Activated CD8-positive, alpha-beta memory T cell treated with anti-CD3 and anti-CD28 coated beads, Interleukin-2, amount 10 ng/mL, durations not matched to agents 7 days and 5 days (primary cell): Measurements from ENCODE around the gene CTDSPL. TPM values are rescaled to one million over a fixed set of nuclear protein-coding genes. Genes with fewer than 3 reads are reported as not detected.

Experiments
- ATAC-seq: fragments of 150-1000 bp; cut with Tn5 transposase; one replicate; pipeline ENCODE4 v1.10.0; 2021; ENCODE audit warnings: moderate library complexity
- CTCF ChIA-PET: fragments of 350-600 bp; sonication (Branson Sonifier 250); formaldehyde crosslinking; loops from one replicate; lab custom pipeline; 2021; ENCODE audit warnings: antibody characterized with exemption; lab: Charles Lee
- DNase-seq: peaks from one replicate; pipeline ENCODE4 v3.0.0-alpha.2; 2020
- H3K27ac Mint-ChIP-seq: one replicate; pipeline ENCODE4 v1.8.0; 2021; ENCODE audit warnings: mild to moderate bottlenecking, mixed read lengths
- H3K27me3 Mint-ChIP-seq: one replicate; pipeline ENCODE4 v1.8.0; 2021; ENCODE audit warnings: mixed read lengths
- H3K36me3 Mint-ChIP-seq: one replicate; pipeline ENCODE4 v1.8.0; 2021; ENCODE audit warnings: mild to moderate bottlenecking, mixed read lengths
- H3K4me1 Mint-ChIP-seq: one replicate; pipeline ENCODE4 v1.8.0; 2021; ENCODE audit warnings: mixed read lengths
- H3K4me3 Mint-ChIP-seq: one replicate; pipeline ENCODE4 v1.8.0; 2021; ENCODE audit warnings: mild to moderate bottlenecking, moderate library complexity, mixed read lengths
- H3K9me3 Mint-ChIP-seq: one replicate; pipeline ENCODE4 v1.8.0; 2022; ENCODE audit warnings: low read depth, mixed read lengths
- total RNA-seq, 2 experiments: library from RNA; stranded (reverse); gene quantifications; one replicate each; pipeline ENCODE4 v1.2.3, GENCODE V29; 2021

The CTDSPL gene
- total RNA-seq, 2 experiments from 2014 or later, result 4.7 to 8.5 TPM

- CTCF ChIA-PET, result interaction anchor here (0.6 to 2.1 kb wide), 10 partner anchors 10 to 481 kb away, joined by 3 to 25 read pairs (median 4); partner anchors contain the start of gene DLEC1
- Mint-ChIP-seq H3K27ac (peak overlapping the region; percentile 37), H3K36me3 (peaks cover 6% of the 10 kb centered on the region), H3K4me3 (no peak overlapping the region), H3K9me3 (no peaks in the 10 kb centered on the region), H3K4me1 (peaks cover 15% of the 10 kb centered on the region), H3K27me3 (no peaks in the 10 kb centered on the region)
- peak; percentile 75 for ATAC-seq
- DNase-seq, result peak; percentile 79
Measured at GRCh38 chr3:38004415-38005075, 142.9 kb downstream of the CTDSPL start.

GRCh38 chr3:38005076-38006020 lies 143.7 kb downstream of the CTDSPL start:
- Mint-ChIP-seq H3K27me3 (no peaks in the 10 kb centered on the region), H3K4me3 (no peak overlapping the region), H3K9me3 (no peaks in the 10 kb centered on the region), H3K27ac (peak overlapping the region; percentile 37), H3K4me1 (peaks cover 14% of the 10 kb centered on the region), H3K36me3 (peaks cover 4% of the 10 kb centered on the region)
- CTCF ChIA-PET, result interaction anchor here (1.0 to 1.4 kb wide), 2 partner anchors 18 to 34 kb away, joined by 3 to 4 read pairs; partner anchors contain the start of gene DLEC1
- no peak for DNase-seq
- no peak for ATAC-seq

GRCh38 chr3:38006031-38006430 lies 144.4 kb downstream of the CTDSPL start:
- no peak for ATAC-seq
- Mint-ChIP-seq H3K4me1 (peaks cover 14% of the 10 kb centered on the region), H3K27ac (no peak overlapping the region), H3K36me3 (peaks cover 4% of the 10 kb centered on the region), H3K27me3 (no peaks in the 10 kb centered on the region), H3K4me3 (no peak overlapping the region), H3K9me3 (no peaks in the 10 kb centered on the region)
- no peak for DNase-seq
- CTCF ChIA-PET, result interaction anchor here (1.4 kb wide), 1 partner anchor 17 kb away, joined by 4 read pairs; no protein-coding TSS in a partner anchor

GRCh38 chr3:38006445-38006995 lies 144.8 kb downstream of the CTDSPL start:
- Mint-ChIP-seq H3K4me3 (no peak overlapping the region), H3K27me3 (no peaks in the 10 kb centered on the region), H3K9me3 (no peaks in the 10 kb centered on the region), H3K27ac (no peak overlapping the region), H3K36me3 (peaks cover 4% of the 10 kb centered on the region), H3K4me1 (peaks cover 14% of the 10 kb centered on the region)
- no peak for DNase-seq
- CTCF ChIA-PET, result interaction anchor here (1.6 kb wide), 1 partner anchor 33 kb away, joined by 5 read pairs; the partner anchor contains the start of gene DLEC1
- ATAC-seq, result no peak

- CTCF ChIA-PET, result interaction anchor here (1.6 kb wide), 1 partner anchor 32 kb away, joined by 5 read pairs; the partner anchor contains the start of gene DLEC1
- no peaks in the 10 kb centered on the region for H3K27me3 Mint-ChIP-seq
- DNase-seq, result no peak
- peaks cover 4% of the 10 kb centered on the region for H3K36me3 Mint-ChIP-seq
- no peaks in the 10 kb centered on the region for H3K9me3 Mint-ChIP-seq
- H3K27ac Mint-ChIP-seq, result no peak overlapping the region
- no peak overlapping the region for H3K4me3 Mint-ChIP-seq
- no peak for ATAC-seq
- H3K4me1 Mint-ChIP-seq, result peaks cover 14% of the 10 kb centered on the region
Measured at GRCh38 chr3:38007754-38008090, 146.0 kb downstream of the CTDSPL start.

- ATAC-seq (no peak), DNase-seq (no peak)
- CTCF ChIA-PET, result no interaction called here
- H3K9me3 Mint-ChIP-seq, result no peaks in the 10 kb centered on the region
- H3K4me3 Mint-ChIP-seq, result no peak overlapping the region
- peaks cover 12% of the 10 kb centered on the region for H3K4me1 Mint-ChIP-seq
- no peaks in the 10 kb centered on the region for H3K27me3 Mint-ChIP-seq
- H3K36me3 Mint-ChIP-seq, result peaks cover 4% of the 10 kb centered on the region
- H3K27ac Mint-ChIP-seq, result no peak overlapping the region
Measured at GRCh38 chr3:38008191-38008701, 146.6 kb downstream of the CTDSPL start.

GRCh38 chr3:38008971-38009580 lies 147.4 kb downstream of the CTDSPL start:
- ATAC-seq (no peak), DNase-seq (no peak)
- H3K9me3 Mint-ChIP-seq, result no peaks in the 10 kb centered on the region
- H3K4me1 Mint-ChIP-seq, result peaks cover 9% of the 10 kb centered on the region
- no peaks in the 10 kb centered on the region for H3K27me3 Mint-ChIP-seq
- H3K36me3 Mint-ChIP-seq, result peaks cover 2% of the 10 kb centered on the region
- no peak overlapping the region for H3K27ac Mint-ChIP-seq
- CTCF ChIA-PET, result interaction anchor here (0.7 to 1.4 kb wide), 2 partner anchors 12 to 13 kb away, joined by 3 to 4 read pairs; no protein-coding TSS in a partner anchor
- no peak overlapping the region for H3K4me3 Mint-ChIP-seq

- no peak for ATAC-seq
- no peak overlapping the region for H3K4me3 Mint-ChIP-seq
- peaks cover 5% of the 10 kb centered on the region for H3K36me3 Mint-ChIP-seq
- H3K27ac Mint-ChIP-seq, result no peak overlapping the region
- H3K9me3 Mint-ChIP-seq, result no peaks in the 10 kb centered on the region
- peaks cover under 1% of the 10 kb centered on the region for H3K4me1 Mint-ChIP-seq
- H3K27me3 Mint-ChIP-seq, result no peaks in the 10 kb centered on the region
- DNase-seq, result no peak
- CTCF ChIA-PET, result interaction anchor here (1.4 kb wide), 1 partner anchor 12 kb away, joined by 4 read pairs; no protein-coding TSS in a partner anchor
Measured at GRCh38 chr3:38009807-38010591, 148.3 kb downstream of the CTDSPL start.

- Mint-ChIP-seq H3K9me3 (no peaks in the 10 kb centered on the region), H3K4me3 (no peak overlapping the region), H3K36me3 (peaks cover 14% of the 10 kb centered on the region), H3K27me3 (no peaks in the 10 kb centered on the region), H3K27ac (no peak overlapping the region), H3K4me1 (no peaks in the 10 kb centered on the region)
- ATAC-seq (no peak), DNase-seq (no peak)
- CTCF ChIA-PET, result interaction anchor here (1.7 kb wide), 1 partner anchor 8 kb away, joined by 4 read pairs; no protein-coding TSS in a partner anchor
Measured at GRCh38 chr3:38011111-38011510, 149.4 kb downstream of the CTDSPL start.

- CTCF ChIA-PET, result interaction anchor here (1.1 to 3.7 kb wide), 3 partner anchors 12 to 161 kb away, joined by 3 to 15 read pairs (median 3); no protein-coding TSS in a partner anchor
- Mint-ChIP-seq H3K4me1 (no peaks in the 10 kb centered on the region), H3K27me3 (no peaks in the 10 kb centered on the region), H3K4me3 (no peak overlapping the region), H3K27ac (no peak overlapping the region), H3K9me3 (no peaks in the 10 kb centered on the region), H3K36me3 (peaks cover 27% of the 10 kb centered on the region)
- DNase-seq (no peak), ATAC-seq (no peak)
Measured at GRCh38 chr3:38015485-38015884, 153.8 kb downstream of the CTDSPL start.

- Mint-ChIP-seq H3K27ac (no peak overlapping the region), H3K4me1 (no peaks in the 10 kb centered on the region), H3K4me3 (no peak overlapping the region), H3K27me3 (no peaks in the 10 kb centered on the region), H3K9me3 (no peaks in the 10 kb centered on the region), H3K36me3 (peaks cover 27% of the 10 kb centered on the region)
- DNase-seq (no peak), ATAC-seq (no peak)
- CTCF ChIA-PET, result interaction anchor here (1.1 to 3.7 kb wide), 3 partner anchors 12 to 162 kb away, joined by 3 to 15 read pairs (median 3); no protein-coding TSS in a partner anchor
Measured at GRCh38 chr3:38015984-38016383, 154.3 kb downstream of the CTDSPL start.

GRCh38 chr3:38016410-38016809 lies 154.7 kb downstream of the CTDSPL start:
- Mint-ChIP-seq H3K36me3 (peaks cover 27% of the 10 kb centered on the region), H3K4me1 (no peaks in the 10 kb centered on the region), H3K27me3 (no peaks in the 10 kb centered on the region), H3K9me3 (no peaks in the 10 kb centered on the region), H3K27ac (no peak overlapping the region), H3K4me3 (no peak overlapping the region)
- CTCF ChIA-PET, result interaction anchor here (1.1 to 3.7 kb wide), 3 partner anchors 13 to 162 kb away, joined by 3 to 15 read pairs (median 3); no protein-coding TSS in a partner anchor
- ATAC-seq (no peak), DNase-seq (no peak)
